NCI-H2081 treated with DMSO at 0.1 percent for 48 hours (cell line): Measurements from ENCODE around the gene NEU3.
"Not testable (repeated sequence)": the region's sequence is repeated elsewhere in the genome, so short reads cannot be mapped to it uniquely, and the experiment has no call there.

ENCODE experiments used
- DNase-seq: peaks from one replicate; lab custom pipeline; 2025; lab: John Stamatoyannopoulos, UW

The NEU3 gene

GRCh38 chr11:74984070-74984469 lies 4.7 kb upstream of the NEU3 start:
- no peak for DNase-seq

- DNase-seq = no peak
Measured at GRCh38 chr11:74984730-74985129, 4.0 kb upstream of the NEU3 start.

- no peak for DNase-seq
Measured at GRCh38 chr11:74989260-74989638, 516 bp downstream of the NEU3 start.

GRCh38 chr11:74990150-74990549 lies 1.4 kb downstream of the NEU3 start:
- DNase-seq = not testable (repeated sequence)

- DNase-seq = no peak
Measured at GRCh38 chr11:74990941-74991340, 2.2 kb downstream of the NEU3 start.

- no peak for DNase-seq
Measured at GRCh38 chr11:74992852-74993251, 4.1 kb downstream of the NEU3 start.

GRCh38 chr11:75000975-75001354 lies 12.2 kb downstream of the NEU3 start:
- no peak for DNase-seq

GRCh38 chr11:75001686-75002085 lies 13.0 kb downstream of the NEU3 start:
- no peak for DNase-seq

- DNase-seq = no peak
Measured at GRCh38 chr11:75002516-75002915, 13.8 kb downstream of the NEU3 start.

- no peak for DNase-seq
Measured at GRCh38 chr11:75004215-75004614, 15.5 kb downstream of the NEU3 start.

- DNase-seq = no peak
Measured at GRCh38 chr11:75011357-75011756, 22.6 kb downstream of the NEU3 start.

GRCh38 chr11:75011872-75012271 lies 23.1 kb downstream of the NEU3 start:
- DNase-seq = no peak

GRCh38 chr11:75013051-75013450 lies 24.3 kb downstream of the NEU3 start:
- DNase-seq = no peak

GRCh38 chr11:75014129-75014528 lies 25.4 kb downstream of the NEU3 start:
- no peak for DNase-seq

GRCh38 chr11:75019200-75019599 lies 30.5 kb downstream of the NEU3 start:
- DNase-seq = not testable (repeated sequence)

- not testable (repeated sequence) for DNase-seq
Measured at GRCh38 chr11:75020328-75020727, 31.6 kb downstream of the NEU3 start.

GRCh38 chr11:75022296-75022695 lies 33.6 kb downstream of the NEU3 start:
- no peak for DNase-seq

- peak; percentile 10 for DNase-seq
Measured at GRCh38 chr11:75022759-75023396, 34.1 kb downstream of the NEU3 start.

- no peak for DNase-seq
Measured at GRCh38 chr11:75023446-75024067, 34.8 kb downstream of the NEU3 start.

- no peak for DNase-seq
Measured at GRCh38 chr11:75024068-75024449, 35.3 kb downstream of the NEU3 start.

- no peak for DNase-seq
Measured at GRCh38 chr11:75024764-75025211, 36.1 kb downstream of the NEU3 start.

- DNase-seq = no peak
Measured at GRCh38 chr11:75025561-75025960, 36.8 kb downstream of the NEU3 start.

- no peak for DNase-seq
Measured at GRCh38 chr11:75028321-75028720, 39.6 kb downstream of the NEU3 start.

- no peak for DNase-seq
Measured at GRCh38 chr11:75028724-75029123, 40.0 kb downstream of the NEU3 start.
